SKM-1 treated with dmso at 0.1 percent for 144 hours (cell line): ENCODE data around the gene GNPDA1.
A peak's percentile ranks its signal among the peaks of the same experiment; 100 is the strongest.

Experiments used
- DNase-seq: peaks from one replicate; lab custom pipeline; 2025; ENCODE audit not compliant: unreplicated experiment; lab: John Stamatoyannopoulos, UW

Gene GNPDA1

GRCh38 chr5:142024771-142025304 lies 12.0 kb upstream of the GNPDA1 start:
- peak; percentile 84 for DNase-seq

GRCh38 chr5:142023836-142024235 lies 11.0 kb upstream of the GNPDA1 start:
- no peak for DNase-seq

GRCh38 chr5:142020122-142020659 lies 7.4 kb upstream of the GNPDA1 start:
- DNase-seq: no peak

- no peak for DNase-seq
These were observed 5.1 kb upstream of the GNPDA1 start for GRCh38 chr5:142017832-142018427.

GRCh38 chr5:142016556-142016955 lies 3.7 kb upstream of the GNPDA1 start:
- no peak for DNase-seq

GRCh38 chr5:142015781-142016533 lies 3.1 kb upstream of the GNPDA1 start:
- DNase-seq: peak; percentile 88

- DNase-seq: peak; percentile 55
These were observed 2.2 kb upstream of the GNPDA1 start for GRCh38 chr5:142014911-142015584.

DNA sequence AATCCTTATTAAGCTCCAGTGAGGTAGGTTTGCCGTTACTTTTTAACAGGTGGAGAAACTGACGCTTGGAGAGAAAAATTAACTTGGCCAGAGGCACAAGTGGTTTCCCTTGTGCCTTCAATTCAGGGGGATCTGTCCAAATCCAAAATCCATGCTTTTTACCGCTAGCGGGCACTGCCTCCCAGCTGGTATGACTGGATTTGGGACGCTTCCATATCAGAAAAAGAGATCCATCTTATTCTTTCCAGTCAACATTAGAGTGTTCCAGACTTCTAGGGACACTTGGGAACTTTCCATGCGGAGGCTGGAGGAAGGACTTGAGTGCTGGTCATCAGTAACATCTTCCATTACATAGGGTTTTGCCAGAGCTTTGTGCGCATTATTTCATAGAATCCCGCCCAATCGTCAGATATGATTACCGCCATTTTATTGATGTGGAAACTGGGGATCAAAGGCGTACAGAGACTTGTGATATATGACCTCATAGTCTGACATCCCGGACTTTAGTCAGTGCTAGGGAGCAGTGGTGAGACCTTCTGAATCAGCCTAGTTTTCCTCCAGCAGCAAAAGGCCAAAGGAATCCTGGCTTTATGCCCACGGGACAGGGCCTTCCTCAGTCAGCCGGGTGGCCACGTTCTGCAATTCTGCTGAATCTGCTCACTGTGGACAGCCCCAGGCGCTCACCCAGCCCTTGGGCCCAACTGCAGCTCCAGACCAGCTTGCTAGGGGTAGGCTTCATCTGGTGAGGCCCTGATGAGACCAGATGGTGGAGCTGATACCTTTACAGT lies 1.1 kb upstream of the GNPDA1 start:
- DNase-seq: no peak

- peak; percentile 46 for DNase-seq
These were observed 541 bp downstream of the GNPDA1 start for GRCh38 chr5:142012186-142012785.

DNA sequence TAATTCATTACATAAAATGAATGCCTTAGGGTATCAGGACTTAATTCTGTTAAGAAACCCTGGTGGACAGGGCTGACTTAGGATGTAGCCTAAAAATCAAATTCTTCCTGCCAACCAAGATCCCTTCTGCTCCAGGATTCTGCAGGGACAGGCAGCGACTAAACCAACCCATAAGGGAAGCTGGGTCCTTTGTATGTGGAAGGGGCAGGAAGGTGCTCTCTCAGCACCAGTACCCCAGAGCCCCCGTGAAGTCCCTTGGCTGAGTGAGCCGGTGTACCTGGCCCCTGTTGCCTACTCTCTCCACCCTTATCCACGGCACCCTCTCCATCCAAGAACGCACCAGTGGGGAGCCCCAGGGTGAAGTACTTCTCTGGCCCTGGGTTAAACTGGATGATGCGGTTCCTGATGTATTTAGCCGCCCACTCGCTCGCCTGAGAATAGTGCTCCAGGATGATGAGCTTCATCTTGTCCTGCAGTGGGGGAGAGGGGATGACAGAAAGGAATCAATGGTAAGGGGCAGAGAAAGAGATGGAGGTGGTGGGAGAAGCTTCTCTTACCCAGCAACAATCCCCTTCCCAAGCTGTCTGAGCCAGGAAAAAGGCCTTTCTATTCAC lies 1.1 kb downstream of the GNPDA1 start:
- no peak for DNase-seq

GRCh38 chr5:142009886-142010285 lies 2.9 kb downstream of the GNPDA1 start:
- no peak for DNase-seq

- no peak for DNase-seq
These were observed 4.0 kb downstream of the GNPDA1 start for GRCh38 chr5:142008813-142009212.

- no peak for DNase-seq
These were observed 5.6 kb downstream of the GNPDA1 start for GRCh38 chr5:142007237-142007544.

DNA sequence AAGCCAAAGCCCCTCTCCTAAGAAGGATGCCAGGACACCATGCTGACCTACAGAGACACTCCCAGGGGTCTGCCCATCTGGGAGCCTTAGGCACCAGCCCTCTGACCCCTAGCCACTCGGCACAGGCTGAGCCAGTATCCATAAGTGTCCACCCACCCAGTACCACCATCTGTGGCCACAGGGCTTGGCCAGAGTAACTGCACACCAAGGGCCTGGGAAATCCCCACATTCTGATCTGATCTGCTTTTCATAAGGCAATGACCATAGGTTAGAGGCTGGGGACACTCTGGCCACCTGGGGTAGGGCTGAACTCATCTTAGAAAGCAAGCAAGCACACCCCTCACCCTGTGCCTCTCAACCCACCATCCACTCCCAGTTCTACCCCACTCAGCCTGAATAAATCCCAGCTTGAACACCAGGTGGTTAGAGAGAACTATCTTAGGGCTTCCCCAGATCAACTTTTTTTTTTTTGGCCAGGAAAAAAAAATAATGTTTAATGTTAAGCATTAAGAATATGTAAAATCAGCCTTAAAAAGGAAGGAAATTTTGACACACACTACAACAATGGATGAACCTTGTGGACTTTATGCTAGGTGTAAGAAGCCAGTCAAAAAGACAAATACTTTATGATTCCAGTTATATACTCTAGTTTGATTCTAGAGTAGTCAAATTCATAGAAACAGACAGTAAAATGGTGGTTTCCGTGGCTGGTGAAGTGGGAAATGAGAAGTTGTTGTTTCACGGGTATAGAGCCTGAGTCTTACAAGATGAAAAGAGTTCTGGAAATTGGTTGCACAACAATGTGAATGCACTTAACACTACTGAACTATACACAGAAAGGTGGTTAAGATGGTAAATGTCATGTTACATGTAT lies 6.2 kb downstream of the GNPDA1 start:
- no peak for DNase-seq

DNA sequence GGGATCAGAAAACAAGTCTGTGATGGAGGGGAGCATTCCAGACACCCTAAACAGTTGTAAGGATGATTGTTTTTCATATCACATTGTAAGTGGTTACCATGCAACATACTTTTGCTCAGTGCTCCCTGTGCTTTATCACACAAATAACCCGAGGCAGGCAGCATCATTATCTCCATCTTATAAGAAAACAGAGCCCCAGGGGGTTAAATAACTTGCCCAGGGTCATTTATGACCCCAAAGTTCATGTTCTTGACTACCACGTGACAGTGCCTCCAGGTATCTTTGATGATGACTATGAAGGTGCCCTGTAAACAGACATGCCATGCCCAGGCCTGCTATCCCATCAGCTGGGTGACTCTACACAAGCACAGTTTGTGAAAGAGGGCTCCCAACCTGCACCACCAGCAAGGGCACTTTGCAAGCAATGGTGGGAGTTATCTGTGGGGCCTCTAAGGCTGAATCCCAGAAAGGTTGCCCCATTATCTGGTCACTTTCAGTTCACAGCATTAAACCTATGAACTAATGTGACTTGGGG lies 9.5 kb downstream of the GNPDA1 start:
- no peak for DNase-seq

GRCh38 chr5:142000704-142001484 lies 11.9 kb downstream of the GNPDA1 start:
- DNase-seq: no peak

- DNase-seq: no peak
These were observed 12.7 kb downstream of the GNPDA1 start for GRCh38 chr5:142000173-142000572.

DNA sequence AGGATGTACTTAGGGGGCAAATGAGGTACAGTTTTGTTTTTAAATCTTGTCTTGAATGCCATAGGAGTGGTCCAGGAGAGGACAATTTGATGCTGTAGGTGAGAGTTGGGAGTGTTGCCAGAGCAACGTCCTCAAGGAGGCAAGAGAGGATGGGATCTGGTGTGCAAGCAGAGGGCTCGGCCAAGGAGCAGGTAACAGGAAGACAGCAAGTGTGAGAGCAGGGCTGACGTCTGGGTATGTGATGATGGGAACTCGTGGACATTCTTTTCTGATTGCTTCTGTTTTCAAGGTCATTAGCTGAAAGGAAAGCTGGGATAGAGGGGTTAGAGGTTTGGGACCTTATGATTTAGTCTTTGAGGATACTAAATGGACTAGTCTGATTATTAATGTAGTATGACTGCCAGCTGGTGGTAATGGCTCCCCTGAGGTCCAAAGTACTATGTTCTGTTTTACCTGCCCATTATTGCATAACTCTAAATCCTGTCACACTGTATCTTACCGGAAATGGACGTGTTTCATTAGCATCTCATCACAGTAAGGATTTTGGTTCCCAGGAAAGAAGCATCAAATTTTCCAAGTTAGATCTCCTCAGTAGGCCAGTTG lies 15.4 kb downstream of the GNPDA1 start:
- no peak for DNase-seq
